Astrocyte (in vitro differentiated cells and primary cell): ENCODE results near the gene DNAH1. TPM values are rescaled to one million over a fixed set of nuclear protein-coding genes. Genes with fewer than 3 reads are reported as not detected.

Source experiments
- DNase-seq: peaks from one replicate; pipeline ENCODE4 v3.0.0-alpha.2; 2010; ENCODE audit warnings: low read depth
- FAIRE-seq: peaks from 2 replicates; lab custom pipeline; 2011; peaks lifted over from hg19 to GRCh38; lab: Jason Lieb, UNC
- H2AFZ ChIP-seq: 2 replicates; pipeline ENCODE4 v1.6.0; 2012; ENCODE audit warnings: low read depth, low read length, inconsistent platforms
- H3K27ac ChIP-seq: 2 replicates; pipeline ENCODE4 v1.5.1; 2011; ENCODE audit warnings: low read depth, low read length, inconsistent platforms
- H3K27me3 ChIP-seq: 2 replicates; pipeline ENCODE4 v1.6.0; 2011; ENCODE audit warnings: low read length, inconsistent platforms; ENCODE audit not compliant: insufficient read depth
- H3K36me3 ChIP-seq: 2 replicates; pipeline ENCODE4 v1.5.1; 2011; ENCODE audit warnings: low read length, inconsistent platforms; ENCODE audit not compliant: insufficient read depth
- H3K4me1 ChIP-seq: 2 replicates; pipeline ENCODE4 v1.5.1; 2011; ENCODE audit warnings: low read length, inconsistent platforms; ENCODE audit not compliant: insufficient read depth
- H3K4me2 ChIP-seq: 2 replicates; pipeline ENCODE4 v1.6.0; 2012; ENCODE audit warnings: low read length, inconsistent platforms
- H3K4me3 ChIP-seq: 2 replicates; pipeline ENCODE4 v1.5.1; 2011; ENCODE audit warnings: low read depth, mild to moderate bottlenecking, low read length, inconsistent platforms; ENCODE audit not compliant: insufficient read depth
- H3K79me2 ChIP-seq: 2 replicates; pipeline ENCODE4 v1.6.0; 2012; ENCODE audit warnings: mild to moderate bottlenecking, low read length, inconsistent platforms; ENCODE audit not compliant: insufficient read depth
- H3K9ac ChIP-seq: 2 replicates; pipeline ENCODE4 v1.6.0; 2012; ENCODE audit warnings: mild to moderate bottlenecking, low read length, inconsistent platforms
- H3K9me3 ChIP-seq: 2 replicates; pipeline ENCODE4 v1.5.1; 2012; ENCODE audit warnings: low read depth, mild to moderate bottlenecking, low read length, inconsistent platforms; ENCODE audit not compliant: insufficient read depth
- H4K20me1 ChIP-seq: 2 replicates; pipeline ENCODE4 v1.6.0; 2012; ENCODE audit warnings: low read length, inconsistent platforms; ENCODE audit not compliant: insufficient read depth
- H3K27ac Mint-ChIP-seq: one replicate; pipeline ENCODE4 v1.8.0; 2021; ENCODE audit warnings: mild to moderate bottlenecking, mixed read lengths; ENCODE audit not compliant: unreplicated experiment
- H3K27me3 Mint-ChIP-seq: one replicate; pipeline ENCODE4 v1.8.0; 2021; ENCODE audit warnings: low read depth, mixed read lengths; ENCODE audit not compliant: unreplicated experiment
- H3K36me3 Mint-ChIP-seq: one replicate; pipeline ENCODE4 v1.8.0; 2021; ENCODE audit warnings: low read depth, mixed read lengths; ENCODE audit not compliant: unreplicated experiment
- H3K4me1 Mint-ChIP-seq: one replicate; pipeline ENCODE4 v1.8.0; 2021; ENCODE audit warnings: low read depth, mixed read lengths; ENCODE audit not compliant: unreplicated experiment
- H3K4me3 Mint-ChIP-seq: one replicate; pipeline ENCODE4 v1.8.0; 2021; ENCODE audit warnings: mild to moderate bottlenecking, moderate library complexity, mixed read lengths; ENCODE audit not compliant: unreplicated experiment
- H3K9me3 Mint-ChIP-seq: one replicate; pipeline ENCODE4 v1.8.0; 2021; ENCODE audit warnings: mild to moderate bottlenecking, mixed read lengths; ENCODE audit not compliant: unreplicated experiment
- CTCF ChIP-seq: IDR thresholded peaks from 2 replicates; pipeline ENCODE4 v1.5.1; 2011; ENCODE audit warnings: low read depth, mild to moderate bottlenecking, inconsistent platforms, low read length, moderate library complexity; ENCODE audit not compliant: insufficient read depth
- EZH2 ChIP-seq: IDR thresholded peaks from 2 replicates; pipeline ENCODE4 v1.6.1; 2012; ENCODE audit warnings: mild to moderate bottlenecking, low read length, inconsistent platforms; ENCODE audit not compliant: insufficient read depth
- total RNA-seq: library from RNA; stranded (reverse); gene quantifications from 2 replicates; pipeline ENCODE4 v1.2.1, GENCODE V29; 2021

DNAH1 gene
- total RNA-seq, 1 donor from 2014 or later: 2.3 TPM

- Mint-ChIP-seq H3K36me3 (peaks cover 8% of the 10 kb centered on the region), H3K4me1 (peaks cover 22% of the 10 kb centered on the region), H3K9me3 (no peaks in the 10 kb centered on the region), H3K27me3 (no peaks in the 10 kb centered on the region), H3K27ac (peak overlapping the region; percentile 95), H3K4me3 (peak overlapping the region; percentile 99)
- H3K4me1 ChIP-seq: peaks cover 22% of the 10 kb centered on the region
- DNase-seq: peak; percentile 39
- peaks cover 59% of the 10 kb centered on the region for H3K79me2 ChIP-seq
- H3K4me2 ChIP-seq: peak overlapping the region; percentile 99
- peak overlapping the region; percentile 95 for H3K27ac ChIP-seq
- no peak for FAIRE-seq
- no peaks in the 10 kb centered on the region for H3K9me3 ChIP-seq
- peak overlapping the region; percentile 99 for H3K9ac ChIP-seq
- peak overlapping the region; percentile 99 for H3K4me3 ChIP-seq
- peaks cover 58% of the 10 kb centered on the region for H4K20me1 ChIP-seq
- no peak overlapping the region for H2AFZ ChIP-seq
- no peak for TF ChIP-seq EZH2
- TF ChIP-seq CTCF: no peak
- H3K36me3 ChIP-seq: peaks cover 10% of the 10 kb centered on the region
- H3K27me3 ChIP-seq: no peaks in the 10 kb centered on the region
Observed at GRCh38 chr3:52277071-52277964, 38.8 kb upstream of the DNAH1 start.

DNA sequence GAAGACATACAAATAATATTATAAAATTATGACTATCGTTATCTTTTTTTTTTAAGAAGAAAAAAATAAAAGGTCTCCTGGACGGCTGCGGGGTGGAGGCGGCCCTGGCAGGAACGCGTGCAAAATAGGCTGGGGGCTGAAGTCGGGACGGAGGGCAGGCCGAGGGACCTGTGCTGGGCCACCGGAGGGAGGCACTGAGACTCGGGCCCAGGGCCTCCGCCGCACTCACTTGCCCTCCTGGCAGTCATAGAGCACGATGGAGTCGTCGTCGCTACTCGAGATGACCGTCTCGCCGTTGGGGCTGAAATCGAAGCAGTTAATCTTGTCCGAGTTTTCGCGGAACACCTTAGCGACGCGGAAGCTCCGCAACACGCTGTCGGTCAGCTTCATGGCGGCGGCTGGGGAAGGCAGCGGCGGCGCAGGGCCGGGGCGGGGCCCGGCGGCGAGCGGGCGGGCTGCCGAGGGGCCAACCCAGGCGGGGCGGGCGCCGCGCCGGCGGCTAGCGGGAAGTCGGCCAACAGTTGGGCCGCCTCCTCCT is 38.1 kb upstream of the DNAH1 start:
- Histone ChIP-seq H3K27me3 (no peaks in the 10 kb centered on the region), H4K20me1 (peaks cover 51% of the 10 kb centered on the region), H3K79me2 (peaks cover 51% of the 10 kb centered on the region), H3K4me2 (peak overlapping the region; percentile 99), H3K27ac (peak overlapping the region; percentile 95), H3K9ac (peak overlapping the region; percentile 99), H3K9me3 (no peaks in the 10 kb centered on the region), H3K36me3 (peaks cover 6% of the 10 kb centered on the region), H3K4me1 (peaks cover 25% of the 10 kb centered on the region), H3K4me3 (peak overlapping the region; percentile 99), H2AFZ (peak overlapping the region; percentile 89)
- peaks cover 23% of the 10 kb centered on the region for H3K4me1 Mint-ChIP-seq
- H3K9me3 Mint-ChIP-seq: no peaks in the 10 kb centered on the region
- H3K36me3 Mint-ChIP-seq: peaks cover 6% of the 10 kb centered on the region
- H3K27ac Mint-ChIP-seq: peak overlapping the region; percentile 97
- DNase-seq (no peak), FAIRE-seq (no peak)
- peak overlapping the region; percentile 99 for H3K4me3 Mint-ChIP-seq
- no peaks in the 10 kb centered on the region for H3K27me3 Mint-ChIP-seq
- no peak for TF ChIP-seq EZH2

DNA sequence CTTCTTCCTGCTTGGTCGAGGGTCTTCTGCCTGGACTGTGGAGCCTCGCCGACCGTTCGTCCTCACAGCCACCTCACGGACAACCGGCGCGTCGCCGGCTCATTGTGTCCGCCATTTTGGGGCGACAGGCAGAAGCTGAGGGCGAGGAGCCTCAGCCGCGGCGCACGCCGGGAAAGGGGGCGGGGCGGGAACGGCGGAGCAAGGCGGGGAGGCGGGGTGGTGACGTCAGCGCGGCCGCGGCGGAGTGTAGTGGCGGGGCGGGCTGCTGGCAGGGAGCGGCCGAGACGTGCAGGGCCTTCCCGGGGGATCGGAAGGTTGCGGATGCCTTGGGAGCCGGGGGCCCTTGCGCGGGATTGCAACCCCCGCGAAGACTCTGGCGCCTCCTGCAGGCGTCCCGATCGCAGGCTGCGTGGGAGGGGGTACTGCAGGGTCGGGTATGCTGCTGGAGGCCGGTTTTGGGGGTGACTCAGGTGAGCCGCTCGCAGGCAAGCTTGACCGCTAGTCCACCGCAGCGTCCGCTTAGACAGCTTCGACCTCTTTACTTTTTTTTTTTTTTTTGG is 37.5 kb upstream of the DNAH1 start, which contains the start of gene WDR82:
Gene WDR82 (minus strand): TSS at position 140 of the 560 bp plus-strand sequence. CDS start 288 bp downstream, outside the sequence.
- Histone ChIP-seq H3K9me3 (no peaks in the 10 kb centered on the region), H3K4me3 (peak within 1 kb of the TSS; percentile 99), H3K27ac (peak within 1 kb of the TSS; percentile 95), H3K4me2 (peak within 1 kb of the TSS; percentile 99), H3K36me3 (peaks cover under 1% of the 10 kb centered on the region), H3K4me1 (peaks cover 25% of the 10 kb centered on the region), H3K27me3 (no peaks in the 10 kb centered on the region), H4K20me1 (peaks cover 46% of the 10 kb centered on the region), H2AFZ (peak within 1 kb of the TSS; percentile 89), H3K79me2 (peaks cover 46% of the 10 kb centered on the region), H3K9ac (peak within 1 kb of the TSS; percentile 99)
- FAIRE-seq (no peak), DNase-seq (peak; percentile 77)
- Mint-ChIP-seq H3K4me3 (peak within 1 kb of the TSS; percentile 99), H3K27ac (peak within 1 kb of the TSS; percentile 97), H3K4me1 (peaks cover 28% of the 10 kb centered on the region), H3K36me3 (peaks cover 6% of the 10 kb centered on the region), H3K9me3 (no peaks in the 10 kb centered on the region), H3K27me3 (no peaks in the 10 kb centered on the region)
- TF ChIP-seq CTCF (peak; percentile 29), EZH2 (no peak)
